Erythroblast (primary cell): ENCODE measurements around the gene TMEM86B.

ENCODE experiments used
- GATA1 ChIP-seq: IDR thresholded peaks from 2 replicates; pipeline ENCODE4 v1.6.1; 2011; ENCODE audit warnings: low read depth, mild to moderate bottlenecking, control low read depth, low read length, moderate library complexity
- POLR2A ChIP-seq: IDR thresholded peaks from 2 replicates; pipeline ENCODE4 v1.6.1; 2011; ENCODE audit warnings: mild to moderate bottlenecking, low read length

GRCh38 chr19:55220525-55220924 is 8.0 kb downstream of the TMEM86B start:
- TF ChIP-seq POLR2A (no peak), GATA1 (no peak)
